H1 (cell line): ENCODE results near the gene DKKL1. TPM values are rescaled to one million over a fixed set of nuclear protein-coding genes. Genes with fewer than 3 reads are reported as not detected.

Experiments
- FOSL1 ChIP-seq: IDR thresholded peaks from 2 replicates; pipeline ENCODE4 v1.6.1; 2011; ENCODE audit warnings: mild to moderate bottlenecking, low read depth, low read length, moderate library complexity; ENCODE audit not compliant: insufficient read depth
- RBBP5 ChIP-seq: IDR thresholded peaks from 2 replicates; pipeline ENCODE4 v1.7.1; 2012; ENCODE audit warnings: low read depth, mild to moderate bottlenecking, inconsistent platforms, low read length, moderate library complexity, borderline replicate concordance
- SIN3A ChIP-seq, 2 experiments: IDR thresholded peaks in 1 of 2; conservative IDR thresholded peaks in 1 of 2; 2 replicates each; pipeline ENCODE4 v1.6.1; 2011 to 2012; ENCODE audit warnings: low read length in 2 of 2, improper control_type of control experiment in 1 of 2, low read depth in 1 of 2, mild to moderate bottlenecking in 1 of 2
- polyA plus RNA-seq, 7 experiments: library from polyadenylated mRNA; depleted of rRNA in 3 of 7; stranded (reverse) in 5 of 7; unstranded in 2 of 7; fragments of >200 nt in 5 of 7; fragments of 200-250 nt in 2 of 7; gene quantifications; 1 replicate in 5 of 7; 2 replicates in 1 of 7; 4 replicates in 1 of 7; pipeline versions ENCODE4 v1.2.1 to v1.2.3, GENCODE V29; 2011 to 2013; ENCODE audit warnings: missing spikeins in 2 of 7, mixed read lengths in 2 of 7
- total RNA-seq: library from RNA; stranded (reverse); fragmentation: NEBNext Ultra II Directional; extraction: Animal tissue kit (Norgen Biotek cat#: 25700); gene quantifications from 2 replicates; pipeline ENCODE4 v1.2.1, GENCODE V29; 2021
- TF ChIP-seq, protein P1 (sequence below): IDR thresholded peaks from 2 replicates; pipeline ENCODE4 v1.6.1; 2011; ENCODE audit warnings: low read length, improper control_type of control experiment

Gene DKKL1
- total and polyA plus RNA-seq, 2 of the 8 experiments (the other 6 are each of a cell fraction or from before 2014, with no cell fraction given): 2.6 to 6.8 TPM

DNA sequence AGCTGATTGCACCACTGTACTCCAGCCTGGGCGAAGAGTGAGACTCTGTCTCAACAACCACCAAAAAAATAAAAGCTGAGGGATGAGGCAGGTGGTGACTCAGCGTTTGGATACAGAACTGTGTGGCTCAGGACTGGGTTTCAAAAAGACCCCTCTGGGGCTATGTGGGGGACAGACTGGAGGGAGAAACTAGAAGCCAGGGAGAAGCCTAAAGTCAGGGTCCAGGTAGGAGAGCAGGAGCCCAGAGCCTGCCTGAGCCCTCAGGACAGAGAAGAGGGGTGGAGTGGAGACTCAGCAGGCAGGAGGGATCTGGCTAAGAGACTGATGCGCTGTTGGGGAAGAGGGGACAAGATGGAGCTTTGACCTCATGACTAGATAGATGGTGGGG is 30.3 kb upstream of the DKKL1 start (continued):
- TF ChIP-seq RBBP5: no peak
- no peak for TF ChIP-seq SIN3A (conservative IDR thresholded peaks at IDR 0.05 in 1 of 2, IDR thresholded peaks at IDR 0.05 in 1 of 2; ENCODE audit: low read depth in 1 of 2, low read length in 2 of 2)
- TF ChIP-seq, protein P1, sequence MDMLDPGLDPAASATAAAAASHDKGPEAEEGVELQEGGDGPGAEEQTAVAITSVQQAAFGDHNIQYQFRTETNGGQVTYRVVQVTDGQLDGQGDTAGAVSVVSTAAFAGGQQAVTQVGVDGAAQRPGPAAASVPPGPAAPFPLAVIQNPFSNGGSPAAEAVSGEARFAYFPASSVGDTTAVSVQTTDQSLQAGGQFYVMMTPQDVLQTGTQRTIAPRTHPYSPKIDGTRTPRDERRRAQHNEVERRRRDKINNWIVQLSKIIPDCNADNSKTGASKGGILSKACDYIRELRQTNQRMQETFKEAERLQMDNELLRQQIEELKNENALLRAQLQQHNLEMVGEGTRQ: no peak
- no peak for TF ChIP-seq FOSL1
